ENCODE results near the gene ZDHHC1. TPM values are rescaled to one million over a fixed set of nuclear protein-coding genes. Genes with fewer than 3 reads are reported as not detected.

Gene ZDHHC1, protein sequence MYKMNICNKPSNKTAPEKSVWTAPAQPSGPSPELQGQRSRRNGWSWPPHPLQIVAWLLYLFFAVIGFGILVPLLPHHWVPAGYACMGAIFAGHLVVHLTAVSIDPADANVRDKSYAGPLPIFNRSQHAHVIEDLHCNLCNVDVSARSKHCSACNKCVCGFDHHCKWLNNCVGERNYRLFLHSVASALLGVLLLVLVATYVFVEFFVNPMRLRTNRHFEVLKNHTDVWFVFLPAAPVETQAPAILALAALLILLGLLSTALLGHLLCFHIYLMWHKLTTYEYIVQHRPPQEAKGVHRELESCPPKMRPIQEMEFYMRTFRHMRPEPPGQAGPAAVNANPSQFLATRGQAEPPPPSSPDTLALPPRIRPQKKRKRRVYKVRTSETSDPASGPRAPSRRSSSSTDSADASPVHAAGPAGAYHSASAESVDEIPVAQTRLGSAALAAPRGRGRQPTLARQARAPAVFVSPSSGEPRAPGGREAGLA
- 18.3 and 23.7 TPM in 2 replicates for total RNA-seq

DNA sequence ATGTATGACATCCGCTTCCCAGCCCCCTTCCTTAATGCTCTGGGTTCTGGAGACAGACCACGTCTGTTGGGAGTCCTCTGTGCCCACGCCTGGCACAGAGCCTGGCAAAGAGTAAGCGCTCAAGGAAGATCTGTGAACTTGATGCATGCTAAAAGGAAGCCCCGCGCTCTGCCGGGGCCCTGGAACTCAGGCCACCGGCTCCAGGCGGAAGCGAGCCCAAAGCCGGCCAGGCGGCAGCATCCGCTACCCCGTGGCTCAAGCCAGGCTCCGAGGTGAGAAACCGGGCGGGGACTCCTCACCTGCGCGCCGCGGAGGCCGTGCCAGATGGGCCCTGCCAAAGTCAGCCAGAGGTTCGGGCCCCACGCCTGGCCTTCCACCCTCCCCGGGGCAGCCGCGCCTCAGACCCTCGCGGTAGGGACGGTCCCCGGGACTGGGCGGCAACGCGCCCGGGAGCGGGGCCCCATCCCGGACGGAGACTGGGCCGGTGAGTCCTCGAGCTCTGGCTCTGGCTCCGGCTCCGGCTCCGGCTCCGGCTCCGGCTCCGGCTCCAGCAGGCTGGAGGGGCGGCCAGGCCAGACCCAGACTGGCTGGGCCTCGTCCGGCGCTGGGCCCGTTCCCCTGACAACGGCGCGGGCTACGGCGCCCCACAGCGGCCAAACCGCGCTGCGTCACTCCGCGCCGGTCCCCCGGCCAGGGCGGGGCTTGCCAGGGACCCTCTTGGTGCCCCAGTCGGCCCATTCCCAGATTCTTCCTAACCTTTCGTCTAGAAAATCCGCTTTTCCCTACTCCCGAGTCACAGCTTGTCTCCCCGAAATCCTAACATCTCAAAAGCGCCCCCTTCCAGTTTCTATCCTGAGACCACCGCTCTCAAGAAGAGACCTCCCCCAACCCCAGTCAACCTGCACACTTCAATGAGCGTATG, at the start of gene ZDHHC1:
Gene ZDHHC1, minus strand, starts transcription at position 606 of the 922 bp plus-strand sequence. CDS start 8,702 bp downstream, outside the sequence.
- no peak for DNase-seq (ENCODE audit: extremely low read depth, low read depth, low spot score)

DNA sequence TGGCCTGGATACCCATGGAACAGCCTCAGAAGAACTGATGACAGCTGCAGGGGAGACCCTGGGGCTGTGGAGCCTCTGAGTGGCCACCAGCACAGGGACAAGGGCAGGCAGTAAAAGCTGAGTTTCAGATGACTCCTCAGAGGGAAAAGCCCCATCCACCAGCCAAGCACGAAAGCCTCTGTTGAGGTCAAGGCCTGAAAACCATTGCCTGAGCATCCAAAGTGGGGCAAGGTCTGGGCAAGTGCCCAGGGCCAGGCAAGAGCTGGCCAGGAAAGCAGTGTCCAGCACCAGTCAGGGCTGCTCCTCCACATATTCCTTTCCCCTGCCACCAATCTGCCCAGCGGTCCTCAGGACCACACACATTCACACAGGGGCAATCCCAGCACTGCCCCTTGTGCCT, 48.3 kb upstream of the ZDHHC1 start:
- DNase-seq (ENCODE audit: extremely low read depth, low read depth, low spot score) = no peak

DNA sequence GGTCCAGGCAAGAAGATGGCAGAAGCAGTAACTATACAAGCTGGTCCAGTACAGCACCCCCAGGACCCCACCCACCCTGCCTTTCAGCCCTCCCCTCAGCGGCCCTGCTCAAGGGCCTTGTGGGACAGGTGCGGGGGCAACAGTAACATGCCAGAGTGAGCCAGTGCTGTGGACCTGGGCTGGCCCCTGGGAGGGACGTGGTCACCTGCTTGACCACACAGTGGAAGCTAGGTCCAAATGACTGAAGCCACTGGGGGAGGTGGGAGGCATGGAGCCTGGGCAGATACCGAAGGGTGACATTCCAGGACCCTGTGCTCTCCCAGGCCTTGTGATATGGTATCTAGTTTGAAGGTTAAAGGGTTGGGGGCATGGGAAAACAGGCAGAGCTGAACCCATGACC, 47.4 kb upstream of the ZDHHC1 start:
- no peak for DNase-seq (ENCODE audit: extremely low read depth, low read depth, low spot score)

DNA sequence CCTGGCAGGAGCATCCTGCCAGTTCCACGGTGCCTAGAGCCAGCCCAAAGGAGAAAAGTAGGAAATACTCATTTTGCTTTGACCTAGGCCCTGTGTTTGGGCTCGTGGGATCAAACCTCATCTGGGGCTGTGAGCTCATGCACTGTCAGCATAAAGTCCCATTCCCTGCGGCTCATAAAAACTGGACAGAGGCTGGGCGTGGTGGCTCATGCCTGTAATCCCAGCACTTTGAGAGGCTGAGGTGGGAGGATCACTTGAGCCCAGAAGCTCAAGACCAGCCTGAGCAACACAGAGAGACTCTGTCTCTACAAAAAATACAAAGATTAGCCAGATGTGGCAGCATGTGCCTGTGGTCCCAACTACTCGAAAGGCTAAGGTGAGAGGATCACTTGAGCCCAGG, 46.8 kb upstream of the ZDHHC1 start:
- DNase-seq (ENCODE audit: extremely low read depth, low read depth, low spot score) = no peak

DNA sequence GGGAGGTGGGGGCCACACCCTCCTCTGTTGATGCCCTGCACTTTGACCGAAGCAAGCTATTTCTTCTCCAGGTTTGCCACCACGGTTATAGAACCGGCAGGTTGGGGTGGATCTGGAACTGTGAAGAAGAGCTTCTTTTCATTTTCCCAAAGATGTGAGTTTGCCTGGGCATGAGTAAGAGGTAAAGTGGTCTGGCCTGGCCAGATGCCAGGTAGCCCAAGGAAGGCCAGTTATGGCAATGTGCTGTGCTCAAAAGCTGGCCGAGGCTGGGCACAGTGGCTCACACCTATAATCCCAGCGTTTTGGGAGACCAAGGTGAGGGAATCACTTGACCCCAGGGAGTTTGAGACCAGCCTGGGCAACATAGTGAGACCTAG, 46.0 kb upstream of the ZDHHC1 start:
- no peak for DNase-seq (ENCODE audit: extremely low read depth, low read depth, low spot score)

DNA sequence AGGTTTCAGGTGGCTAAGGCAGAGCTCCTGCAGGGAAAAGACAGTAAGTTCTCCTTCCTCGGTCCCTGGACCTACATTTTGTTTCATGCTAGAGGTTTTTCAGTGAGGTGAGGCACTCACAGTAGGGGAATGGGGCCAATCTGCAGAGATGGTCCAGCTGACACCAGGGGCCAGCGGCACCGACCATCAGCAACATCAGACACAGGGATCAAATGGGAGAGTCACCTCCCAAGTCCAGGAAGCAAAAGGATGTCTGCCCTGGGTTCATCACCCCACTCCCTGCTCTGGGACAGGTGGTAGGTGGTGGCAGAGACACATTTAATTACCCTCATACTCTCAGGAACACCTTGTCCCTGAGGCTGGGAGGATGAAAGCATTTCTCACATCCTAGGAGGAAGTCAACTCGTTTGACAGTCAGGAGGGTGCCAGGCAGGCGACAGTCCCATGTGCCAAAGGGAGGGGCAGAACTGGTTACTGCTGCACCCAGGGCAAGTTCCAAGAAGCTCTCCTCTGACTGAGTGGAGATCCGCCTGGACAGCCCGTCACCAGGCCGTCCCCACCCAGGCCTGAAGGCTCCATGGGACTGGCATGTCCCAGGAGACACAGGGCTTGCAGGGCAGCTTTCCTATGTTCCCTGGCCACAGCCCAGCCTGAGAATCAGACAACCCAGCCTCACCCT, 45.5 kb upstream of the ZDHHC1 start:
- no peak for DNase-seq (ENCODE audit: extremely low read depth, low read depth, low spot score)

DNA sequence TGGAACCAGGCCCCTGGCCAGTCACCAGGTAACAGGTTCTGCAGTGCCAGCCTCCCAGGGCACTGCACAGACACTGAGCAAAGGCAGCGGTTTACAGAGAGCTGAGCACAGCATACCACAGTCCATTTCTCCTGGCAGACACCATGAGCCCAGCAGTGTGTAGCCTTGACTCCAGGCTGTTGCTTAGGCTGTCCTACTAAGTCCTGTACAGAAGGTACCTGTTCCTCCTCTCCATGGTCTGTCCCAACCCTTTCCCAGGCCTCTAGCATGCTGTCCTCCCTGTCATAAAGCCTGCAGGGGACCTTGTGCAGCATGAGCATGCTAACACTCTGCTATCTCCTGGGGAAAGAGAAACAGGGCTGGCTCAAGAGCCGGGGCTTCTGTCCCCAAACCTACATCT, 44.7 kb upstream of the ZDHHC1 start:
- no peak for DNase-seq (ENCODE audit: extremely low read depth, low read depth, low spot score)

DNA sequence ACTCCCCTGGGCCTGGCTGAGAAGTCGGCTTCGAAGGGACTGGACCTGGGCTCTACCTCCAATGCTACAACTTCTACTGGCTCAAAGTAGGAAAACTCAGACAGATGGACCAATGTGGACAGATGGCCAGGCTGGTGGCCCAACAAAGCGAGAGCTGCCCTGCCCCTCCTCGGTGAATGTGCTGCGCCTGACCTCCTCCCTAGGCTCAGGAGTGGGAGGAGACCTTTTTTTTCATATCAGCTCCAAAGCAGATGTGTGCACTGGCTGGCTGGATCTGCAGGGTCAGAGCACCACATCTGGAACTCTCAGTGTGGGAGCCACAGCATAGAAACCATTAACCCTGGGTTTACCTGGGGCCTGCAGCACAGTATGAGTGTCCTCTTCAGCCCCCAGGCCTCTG, 43.9 kb upstream of the ZDHHC1 start:
- DNase-seq (ENCODE audit: extremely low read depth, low read depth, low spot score) = no peak

DNA sequence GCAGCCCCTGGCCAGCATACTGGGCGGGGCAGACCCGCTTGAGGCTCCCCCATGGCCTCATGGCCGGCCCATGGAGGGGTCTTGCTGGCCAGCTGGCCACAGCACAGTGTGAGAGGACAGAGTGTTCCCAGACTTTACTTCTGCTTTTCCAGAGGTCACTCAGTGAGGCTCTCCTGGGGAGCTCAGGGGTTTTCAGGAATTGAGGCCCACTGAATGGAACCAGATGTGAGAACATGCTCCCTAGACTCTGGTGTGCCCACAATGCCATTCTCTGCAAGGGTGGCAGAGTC, 43.5 kb upstream of the ZDHHC1 start:
- DNase-seq (ENCODE audit: extremely low read depth, low read depth, low spot score) = no peak

DNA sequence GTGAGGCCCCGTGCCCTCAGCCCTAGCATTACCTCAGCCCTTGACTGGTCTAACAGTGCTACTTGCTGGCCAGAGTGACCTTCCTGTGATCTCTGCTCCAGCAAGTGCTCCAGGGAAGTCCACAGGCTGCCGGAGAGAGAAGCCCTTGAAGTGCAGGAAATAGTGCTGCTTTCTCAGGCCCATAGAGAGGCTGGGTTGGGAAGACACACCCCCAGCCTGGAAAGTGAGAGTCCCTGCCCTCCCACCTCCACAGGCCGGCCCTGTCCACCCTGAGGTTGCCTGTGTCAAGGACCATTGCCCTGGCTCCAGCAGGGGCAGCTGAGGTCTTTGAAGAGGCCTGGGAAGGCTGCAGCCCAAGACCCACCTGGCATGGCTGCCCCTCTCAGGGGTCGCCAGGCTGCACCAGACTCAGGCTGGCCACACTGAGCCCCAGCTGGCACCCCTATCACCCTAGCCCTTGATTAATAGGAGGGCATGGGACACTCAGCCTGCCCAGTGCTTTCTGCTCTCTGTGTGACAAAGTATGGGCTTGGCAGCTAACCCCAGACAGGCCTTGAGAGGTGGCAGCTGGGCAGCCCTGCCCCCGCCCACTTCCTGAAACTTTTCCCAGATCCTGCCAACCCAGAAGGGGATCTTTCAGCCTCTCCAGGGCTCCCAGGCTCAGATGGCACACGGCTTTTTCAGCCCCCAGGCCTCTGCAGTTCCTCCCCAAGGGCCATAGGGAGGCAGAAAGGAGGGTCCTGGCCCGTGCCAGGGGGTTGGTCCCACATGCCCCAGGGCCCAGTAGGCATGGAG, 43.0 kb upstream of the ZDHHC1 start:
- DNase-seq (ENCODE audit: extremely low read depth, low read depth, low spot score) = no peak

DNA sequence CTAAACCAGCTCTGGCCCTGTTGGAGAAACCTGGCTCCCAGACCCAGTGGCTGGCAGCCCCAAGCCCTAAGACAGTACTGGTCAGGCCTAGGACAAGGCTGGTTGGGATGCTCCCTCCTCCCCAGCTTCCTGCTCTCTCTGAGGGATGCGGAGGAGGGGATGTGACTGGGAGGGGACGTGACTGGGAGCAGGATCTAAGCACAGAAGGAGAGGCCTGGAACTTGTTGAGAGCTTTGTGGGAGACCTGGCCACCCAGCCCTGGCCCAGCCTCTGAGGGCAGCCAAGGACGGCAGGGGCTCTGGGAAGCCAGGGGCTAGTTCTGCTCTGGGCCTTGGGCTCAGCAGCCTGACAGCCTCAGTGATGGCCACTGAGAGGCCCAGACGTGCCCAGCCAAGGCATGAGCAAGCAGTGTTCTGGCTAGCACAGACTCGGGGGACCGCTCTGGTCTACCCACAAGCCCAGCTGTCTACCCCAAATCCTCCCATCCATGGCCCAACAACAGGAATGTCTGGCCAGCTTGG, 41.9 kb upstream of the ZDHHC1 start:
- DNase-seq (ENCODE audit: extremely low read depth, low read depth, low spot score) = no peak

DNA sequence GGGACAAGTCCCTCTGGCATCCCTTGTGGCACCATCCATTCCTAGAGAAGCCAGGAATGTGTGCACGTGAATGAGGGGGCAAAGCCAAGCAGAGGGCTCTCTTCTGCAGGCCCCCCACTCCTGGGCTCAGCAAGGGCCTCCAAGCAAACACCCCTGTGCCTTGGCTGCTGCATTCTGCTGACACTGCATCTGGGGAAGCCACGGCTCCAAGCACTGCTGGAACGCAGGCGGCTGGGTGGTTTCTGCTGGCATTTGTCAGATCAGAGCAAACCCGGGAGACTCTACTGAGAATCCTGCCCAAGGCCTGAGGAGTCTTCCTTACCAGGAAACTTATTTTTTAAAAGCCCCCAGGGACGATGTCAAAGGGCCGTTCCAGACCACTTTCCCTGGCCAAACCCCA, 41.3 kb upstream of the ZDHHC1 start:
- no peak for DNase-seq (ENCODE audit: extremely low read depth, low read depth, low spot score)

DNA sequence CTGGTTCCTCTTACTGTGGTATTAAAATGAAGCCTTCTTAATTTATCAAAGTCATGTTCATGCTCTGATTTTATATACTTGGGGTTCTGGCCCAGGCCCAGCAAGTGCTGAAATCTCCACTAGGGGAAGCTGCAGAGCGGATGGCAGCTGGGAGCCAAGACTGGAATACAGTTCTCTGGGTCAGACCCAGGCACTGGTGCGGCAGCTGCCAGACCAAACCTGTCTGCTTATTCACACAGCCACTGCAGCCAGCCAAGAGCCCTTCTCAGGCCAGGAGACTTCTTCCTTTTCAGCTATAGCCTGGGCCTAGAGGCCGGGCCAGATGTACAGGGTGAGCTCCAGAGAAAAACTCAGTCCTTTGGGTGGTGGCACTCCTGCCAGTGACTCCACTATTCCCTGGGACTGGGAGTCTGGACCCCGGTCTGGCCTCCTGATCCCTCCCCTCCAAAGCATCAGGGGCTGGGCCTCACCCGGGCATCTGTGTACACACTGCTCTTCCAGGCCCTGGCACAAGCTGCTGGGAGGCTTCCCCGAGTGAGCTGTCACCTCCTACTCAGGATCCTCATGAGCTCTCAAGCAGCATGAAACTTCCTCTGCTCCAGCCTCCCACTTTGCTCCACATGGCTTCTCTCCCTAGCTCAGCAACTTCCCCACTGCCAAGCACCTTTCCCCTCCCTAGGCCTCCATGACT, 40.3 kb upstream of the ZDHHC1 start:
- no peak for DNase-seq (ENCODE audit: extremely low read depth, low read depth, low spot score)

DNA sequence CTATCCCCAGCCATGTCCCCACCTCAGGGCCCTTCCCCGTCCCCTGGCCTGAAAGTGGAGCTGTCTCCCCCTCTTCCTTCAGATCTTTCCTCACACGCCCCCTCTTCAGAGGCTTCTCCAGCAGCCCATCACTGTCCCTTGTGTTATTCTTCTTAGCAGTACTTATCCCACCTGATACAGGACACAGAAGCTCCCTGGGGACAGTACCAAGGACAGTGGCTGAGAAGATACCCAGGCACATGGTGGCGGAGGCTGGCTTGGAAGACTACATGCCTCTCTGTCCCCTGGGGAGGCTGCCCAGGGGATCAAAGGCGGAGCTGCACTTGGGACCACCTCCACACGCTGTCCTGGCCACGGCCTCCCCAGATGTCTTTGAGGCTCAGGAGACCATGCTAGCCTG, 38.6 kb upstream of the ZDHHC1 start:
- DNase-seq (ENCODE audit: extremely low read depth, low read depth, low spot score) = no peak

DNA sequence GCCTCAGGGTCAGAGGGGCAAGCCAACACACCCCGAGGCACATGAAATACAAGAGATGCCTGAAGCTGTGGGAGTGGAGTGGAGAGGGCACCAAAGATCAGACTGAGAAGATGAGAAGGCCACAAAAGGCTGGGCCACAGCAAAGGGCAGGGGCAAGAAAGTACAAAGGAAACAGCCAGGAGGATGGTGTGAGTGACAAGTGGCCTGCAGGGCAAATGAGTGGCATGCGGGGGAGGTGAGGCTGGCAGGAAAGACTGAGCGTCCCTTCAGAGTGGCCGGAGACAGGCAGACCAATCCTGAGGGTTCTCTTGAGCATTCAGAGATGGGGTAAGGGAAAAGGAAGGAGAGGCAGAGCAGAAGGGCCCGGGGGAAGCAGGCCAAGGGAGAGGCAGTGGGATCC, 37.8 kb upstream of the ZDHHC1 start:
- no peak for DNase-seq (ENCODE audit: extremely low read depth, low read depth, low spot score)

DNA sequence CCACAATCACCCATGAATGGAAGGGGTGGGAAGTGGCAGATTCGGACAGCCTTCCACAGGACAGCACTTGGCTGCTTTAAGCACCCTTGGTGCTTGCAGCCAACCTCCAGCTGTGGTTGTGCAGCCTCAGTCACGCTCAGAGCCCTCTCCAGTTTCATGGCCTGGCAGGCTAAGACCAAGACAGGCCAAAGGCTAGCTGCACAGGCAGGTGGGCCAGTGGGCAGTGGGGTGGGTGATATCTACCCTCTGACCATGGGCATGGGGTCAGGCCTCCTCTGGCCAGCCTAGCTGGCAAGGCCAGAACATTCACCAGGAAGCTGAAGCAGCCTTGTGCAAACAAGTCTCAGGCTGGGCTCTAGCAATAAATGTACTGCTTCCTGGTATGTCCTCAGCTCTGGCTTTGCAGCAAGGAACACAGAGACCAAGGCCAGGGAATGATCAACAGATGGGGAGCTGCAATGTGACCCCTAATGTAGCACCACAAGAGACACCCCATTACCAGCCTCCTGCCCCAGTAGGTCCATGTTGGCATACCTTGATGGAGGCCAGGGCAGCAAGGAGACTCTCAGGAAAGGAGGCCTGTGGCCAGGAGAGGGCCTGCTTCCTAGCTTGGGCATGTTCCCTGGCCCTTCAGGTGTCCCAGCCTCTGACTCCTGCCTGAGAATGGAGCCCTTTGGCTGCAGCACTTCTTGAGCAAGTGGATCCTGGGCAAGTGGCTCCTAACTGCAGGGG, 35.6 kb upstream of the ZDHHC1 start:
- no peak for DNase-seq (ENCODE audit: extremely low read depth, low read depth, low spot score)

DNA sequence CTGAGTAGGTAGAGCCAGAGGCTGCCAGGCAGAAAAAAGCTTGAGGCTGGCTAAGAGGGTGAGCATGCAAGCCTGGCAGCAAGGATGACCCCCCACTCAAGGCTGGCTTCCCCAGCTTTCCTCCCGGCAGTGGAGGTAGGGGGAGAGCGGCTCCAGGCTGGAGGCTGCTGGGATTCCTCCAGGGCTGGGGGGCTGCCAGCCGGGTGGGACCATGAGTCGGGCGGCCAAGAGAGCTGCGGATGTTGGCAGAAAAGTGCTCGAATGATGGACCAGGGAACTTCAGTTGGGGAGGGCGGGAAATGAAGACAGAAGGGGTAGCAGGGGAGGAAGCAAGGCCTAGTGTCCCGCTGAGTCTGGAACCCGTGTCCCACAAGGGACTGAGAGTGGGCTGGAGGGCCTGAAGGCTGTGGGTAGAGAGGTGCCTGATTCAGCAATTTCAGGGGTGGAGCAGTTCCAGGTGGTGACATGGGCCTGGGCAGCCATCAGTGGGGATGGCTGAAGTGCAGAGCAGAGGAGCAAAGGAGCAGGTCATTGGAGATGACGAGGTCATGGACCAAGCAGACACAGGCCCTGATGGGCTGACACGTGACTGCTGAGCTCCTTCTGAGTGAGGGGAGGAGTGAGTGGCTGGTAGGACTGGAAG, 34.9 kb upstream of the ZDHHC1 start:
- no peak for DNase-seq (ENCODE audit: extremely low read depth, low read depth, low spot score)

DNA sequence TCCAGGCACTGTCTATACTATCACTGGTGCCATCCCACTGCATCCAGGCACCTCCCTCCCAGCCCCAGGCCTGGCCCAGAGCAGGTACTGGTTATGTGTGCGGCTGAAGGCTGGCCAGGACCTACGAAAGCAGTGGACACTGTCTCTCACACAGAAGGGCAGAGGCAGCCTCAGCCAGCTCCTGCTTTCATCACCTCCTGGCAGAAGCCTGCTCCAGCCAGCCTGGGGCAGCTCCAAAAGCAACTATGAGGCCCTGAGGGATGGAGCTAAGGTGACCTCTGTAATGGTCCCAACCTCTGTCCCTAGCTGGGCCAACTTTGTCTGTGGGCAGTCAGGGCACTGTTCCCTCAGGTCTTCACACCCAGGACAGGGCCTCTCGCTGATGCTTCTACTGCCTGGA, 33.5 kb upstream of the ZDHHC1 start:
- no peak for DNase-seq (ENCODE audit: extremely low read depth, low read depth, low spot score)

DNA sequence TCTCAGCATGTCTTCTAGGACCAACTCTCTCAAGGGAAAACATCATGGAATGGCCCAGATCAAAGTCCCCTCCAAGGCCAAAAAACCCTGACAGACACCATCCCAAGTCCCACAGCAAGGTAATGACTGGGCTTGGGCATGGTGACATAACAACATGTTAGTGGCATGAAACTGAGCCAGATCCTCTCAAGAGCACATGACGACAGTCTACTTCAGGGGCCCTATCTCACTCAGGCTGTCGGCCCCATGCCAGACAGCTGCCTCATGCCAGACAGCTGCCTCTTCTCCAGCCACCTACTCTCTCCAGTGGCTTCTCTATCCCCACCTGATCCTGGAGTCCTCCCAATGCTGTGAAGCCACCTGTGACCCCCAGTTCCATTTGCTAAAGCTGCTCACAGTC, 33.1 kb upstream of the ZDHHC1 start:
- DNase-seq (ENCODE audit: extremely low read depth, low read depth, low spot score) = no peak
